HG03108 (cell line): ENCODE results near the gene KIF1C.

Experiments used
- ATAC-seq: cut with Tn5 transposase; IDR thresholded peaks from one replicate; pipeline ENCODE4 v1.9.1; 2021; ENCODE audit warnings: moderate library complexity; ENCODE audit not compliant: unreplicated experiment

The KIF1C gene

GRCh38 chr17:4997302-4998026 is at the start of gene KIF1C, which contains the start of gene INCA1:
Gene KIF1C, plus strand, starts transcription at chr17:4997950. Its CDS starts 2,297 bp downstream, at chr17:5000247.
Gene INCA1, minus strand, starts transcription at chr17:4997522. Its CDS starts 3,085 bp downstream, at chr17:4994437.
- ATAC-seq, result peak; percentile 88

GRCh38 chr17:4948166-4948930 is 49.4 kb upstream of the KIF1C start, which contains the start of gene PFN1:
Gene PFN1, minus strand, starts transcription at chr17:4948530. Its CDS starts 136 bp downstream, at chr17:4948394.
- ATAC-seq, result no peak

DNA sequence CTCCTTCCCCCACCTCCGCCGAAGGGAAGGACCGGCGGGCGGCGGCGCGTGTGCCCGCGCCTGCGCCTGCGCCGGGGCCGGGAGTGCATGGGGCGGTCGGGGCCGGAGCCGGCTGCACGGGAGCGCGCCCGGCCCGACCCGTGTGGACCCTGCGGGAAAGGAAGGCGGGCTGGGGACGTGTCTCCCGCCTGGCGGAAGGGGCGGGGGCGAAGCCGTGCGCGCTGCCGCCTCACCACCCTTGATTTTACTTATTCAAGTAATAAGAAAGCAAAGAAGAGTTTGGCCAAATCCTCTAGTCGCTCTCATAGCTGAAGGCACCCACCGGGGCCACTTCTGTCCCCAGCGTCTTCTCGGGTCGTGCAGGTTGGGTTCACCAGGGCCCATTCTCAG is 48.8 kb upstream of the KIF1C start:
- peak; percentile 29 for ATAC-seq

DNA sequence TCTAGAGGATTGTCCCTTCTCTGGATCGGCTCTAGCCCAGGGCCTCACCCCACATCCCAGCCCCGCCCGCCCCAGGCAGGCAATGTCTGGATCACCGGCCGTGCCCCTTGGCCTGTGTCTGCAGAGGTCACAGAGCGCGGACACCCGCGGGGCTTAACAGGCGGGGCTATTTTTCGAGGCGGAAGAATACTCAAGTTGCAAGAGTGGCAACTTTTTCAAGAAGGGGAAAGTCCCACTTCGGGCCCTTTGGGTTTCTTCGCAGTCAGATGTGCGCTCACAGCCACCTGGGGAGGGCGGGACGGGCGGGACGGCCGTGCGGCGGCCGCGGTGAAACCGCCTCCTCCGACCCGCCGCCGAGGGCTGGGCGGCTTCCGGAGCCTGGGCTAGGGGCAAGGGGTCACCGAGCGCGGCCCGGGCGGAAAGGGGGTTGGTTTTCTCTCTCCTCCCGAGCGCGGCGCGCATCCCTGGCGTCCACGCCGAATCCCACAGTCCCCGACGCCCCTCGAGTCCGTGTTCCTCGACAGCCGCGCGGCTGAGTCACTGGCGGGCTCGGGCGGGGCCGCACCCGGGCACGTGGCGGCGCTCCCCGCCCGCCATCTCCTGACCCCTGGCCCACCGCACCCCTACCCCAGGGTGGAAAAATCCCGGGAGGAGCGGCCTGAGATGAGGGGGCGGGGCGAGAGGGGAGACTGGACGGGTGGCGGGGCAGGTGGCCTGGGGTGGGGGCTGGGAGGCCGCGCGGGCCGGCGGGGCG is 48.3 kb upstream of the KIF1C start:
- ATAC-seq, result no peak

DNA sequence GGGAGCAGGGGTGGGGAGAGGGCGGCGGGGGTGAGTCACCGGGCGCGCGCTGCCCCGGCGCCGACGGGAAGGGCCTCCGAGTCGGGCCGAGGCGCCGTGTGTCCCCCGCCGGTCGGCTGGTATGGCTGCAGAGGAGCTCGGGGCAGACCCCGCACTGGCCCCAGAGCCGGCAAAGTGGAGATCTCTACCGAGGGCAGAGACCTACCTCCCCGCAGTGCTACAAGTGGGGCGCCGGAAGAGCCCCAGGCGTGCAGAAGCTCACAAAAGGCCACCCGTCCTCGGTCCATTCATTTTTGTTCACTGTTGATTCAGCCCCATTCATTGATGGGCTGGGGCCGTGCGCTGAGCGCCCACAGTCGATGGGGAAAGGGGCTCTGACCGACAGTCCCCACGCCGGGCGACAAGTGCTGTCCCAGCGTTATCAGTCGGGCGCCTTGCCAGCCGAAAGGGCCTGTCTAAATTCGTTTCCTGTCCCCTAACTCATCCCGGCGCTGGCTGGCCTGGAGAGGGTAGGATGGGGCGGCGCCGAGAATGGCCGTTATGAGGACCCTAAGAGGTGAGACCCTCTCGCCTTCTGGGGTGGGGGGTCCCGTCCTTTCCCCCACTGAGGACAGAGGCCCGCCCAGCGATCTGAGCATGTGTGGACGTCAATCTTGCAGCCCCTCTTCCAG is 47.5 kb upstream of the KIF1C start:
- no peak for ATAC-seq

DNA sequence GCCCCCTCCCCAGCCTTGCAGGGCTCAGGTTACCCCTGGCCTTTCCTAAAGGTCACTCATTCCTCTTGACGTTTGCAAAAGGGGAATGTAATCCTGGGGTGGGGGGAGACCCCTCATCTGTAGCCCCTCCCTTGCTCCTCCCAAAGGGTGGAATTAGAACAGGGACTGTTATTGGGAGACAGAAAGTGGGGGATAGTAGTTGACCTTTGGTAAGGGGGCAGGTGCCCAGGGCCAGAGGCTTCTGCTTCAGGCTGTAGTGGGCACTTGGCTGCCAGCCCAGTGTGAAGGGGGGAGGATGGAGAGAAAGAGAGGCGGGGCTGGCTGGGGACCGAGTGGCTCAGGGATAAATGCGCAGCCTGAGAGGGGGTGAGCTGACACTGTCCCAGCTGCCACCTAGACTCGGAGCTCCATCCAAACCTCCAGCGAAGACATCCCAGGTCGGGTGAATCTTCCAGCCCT is 47.0 kb upstream of the KIF1C start, which contains the start of gene ENO3:
ENO3 (plus strand) TSS at position 374 of the 459 bp plus-strand sequence. CDS start 711 bp downstream, outside the sequence.
- no peak for ATAC-seq

GRCh38 chr17:4951486-4951885 is 46.3 kb upstream of the KIF1C start:
- ATAC-seq, result no peak

GRCh38 chr17:4953451-4953961 is 44.2 kb upstream of the KIF1C start:
- no peak for ATAC-seq

DNA sequence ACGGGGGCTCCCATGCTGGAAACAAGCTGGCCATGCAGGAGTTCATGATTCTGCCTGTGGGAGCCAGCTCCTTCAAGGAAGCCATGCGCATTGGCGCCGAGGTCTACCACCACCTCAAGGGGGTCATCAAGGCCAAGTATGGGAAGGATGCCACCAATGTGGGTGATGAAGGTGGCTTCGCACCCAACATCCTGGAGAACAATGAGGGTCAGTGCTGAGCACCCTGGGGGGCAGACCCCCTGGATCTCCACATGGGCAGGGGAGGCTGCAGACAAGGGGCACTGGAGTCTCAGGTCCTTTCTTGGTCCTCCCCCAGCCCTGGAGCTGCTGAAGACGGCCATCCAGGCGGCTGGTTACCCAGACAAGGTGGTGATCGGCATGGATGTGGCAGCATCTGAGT is 42.7 kb upstream of the KIF1C start:
- no peak for ATAC-seq

DNA sequence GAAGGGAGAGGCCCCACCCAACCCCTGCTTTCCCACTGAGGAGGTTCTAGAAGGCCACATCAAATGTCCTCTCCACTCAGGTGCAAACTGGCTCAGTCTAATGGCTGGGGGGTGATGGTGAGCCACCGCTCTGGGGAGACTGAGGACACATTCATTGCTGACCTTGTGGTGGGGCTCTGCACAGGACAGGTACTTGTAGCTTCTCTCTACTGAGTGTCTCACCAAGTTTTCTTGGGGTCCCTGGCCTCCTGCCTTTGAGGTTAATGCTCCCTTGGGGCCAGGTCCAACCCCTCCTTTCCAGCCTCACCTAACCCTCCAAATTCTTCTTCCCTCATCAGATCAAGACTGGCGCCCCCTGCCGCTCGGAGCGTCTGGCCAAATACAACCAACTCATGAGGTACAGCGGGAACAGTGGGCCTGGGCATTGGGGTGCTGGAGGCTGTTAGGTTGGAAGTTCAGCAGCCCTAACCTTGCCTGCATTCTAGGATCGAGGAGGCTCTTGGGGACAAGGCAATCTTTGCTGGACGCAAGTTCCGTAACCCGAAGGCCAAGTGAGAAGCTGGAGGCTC is 41.2 kb upstream of the KIF1C start:
- ATAC-seq, result no peak

DNA sequence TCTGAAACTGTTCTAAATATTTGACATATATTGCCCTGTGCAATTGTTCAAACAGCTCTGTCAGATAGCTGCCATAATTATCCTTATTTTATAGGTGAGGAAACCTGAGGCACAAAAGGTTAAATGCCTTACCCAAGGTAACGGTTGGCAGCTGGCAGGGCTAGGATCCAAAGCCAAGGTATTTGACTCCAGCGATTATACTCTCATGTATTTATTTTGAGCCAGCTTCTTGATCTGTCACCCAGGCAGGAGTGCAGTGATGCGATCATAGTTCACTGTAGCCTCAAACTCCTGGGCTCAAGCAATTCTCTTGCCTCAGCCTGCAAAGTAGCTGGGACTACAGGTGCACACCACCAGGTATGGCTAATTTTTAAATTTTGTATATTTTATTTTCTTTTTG is 39.6 kb upstream of the KIF1C start:
- ATAC-seq, result no peak

DNA sequence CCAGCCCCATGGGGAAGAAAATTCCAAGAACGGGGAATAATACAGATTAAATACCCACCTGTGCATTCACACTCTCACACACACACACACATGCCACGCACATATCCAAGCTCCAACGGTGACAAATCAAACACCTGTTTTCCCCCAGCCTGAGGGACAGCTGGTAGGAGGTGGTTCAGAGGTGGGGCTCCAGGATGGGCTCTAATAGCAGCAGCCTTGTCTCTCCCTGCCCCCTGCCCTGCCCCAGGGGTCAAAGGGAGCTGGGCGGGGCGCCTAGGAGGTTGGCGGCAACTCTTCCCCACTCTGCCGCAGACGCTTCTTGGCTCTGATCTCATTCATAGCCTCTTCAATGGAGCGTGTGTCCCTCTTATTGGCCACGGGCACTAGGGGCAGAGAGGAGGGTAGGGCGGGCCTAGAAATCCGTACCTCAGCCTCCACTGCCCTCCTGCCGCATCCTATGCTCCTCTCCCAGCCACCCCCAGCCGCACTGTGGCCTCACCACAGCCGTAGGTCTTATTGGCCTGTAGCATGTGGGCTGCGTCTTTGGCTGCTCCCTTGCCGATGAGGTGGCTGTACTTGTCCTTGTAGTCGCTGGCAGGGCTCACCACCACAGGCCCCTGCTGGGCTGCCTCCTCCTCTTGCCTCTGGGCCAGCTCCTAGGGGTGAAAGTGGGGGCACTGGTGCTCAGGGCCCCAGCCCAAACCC is 38.3 kb upstream of the KIF1C start:
- ATAC-seq, result no peak

DNA sequence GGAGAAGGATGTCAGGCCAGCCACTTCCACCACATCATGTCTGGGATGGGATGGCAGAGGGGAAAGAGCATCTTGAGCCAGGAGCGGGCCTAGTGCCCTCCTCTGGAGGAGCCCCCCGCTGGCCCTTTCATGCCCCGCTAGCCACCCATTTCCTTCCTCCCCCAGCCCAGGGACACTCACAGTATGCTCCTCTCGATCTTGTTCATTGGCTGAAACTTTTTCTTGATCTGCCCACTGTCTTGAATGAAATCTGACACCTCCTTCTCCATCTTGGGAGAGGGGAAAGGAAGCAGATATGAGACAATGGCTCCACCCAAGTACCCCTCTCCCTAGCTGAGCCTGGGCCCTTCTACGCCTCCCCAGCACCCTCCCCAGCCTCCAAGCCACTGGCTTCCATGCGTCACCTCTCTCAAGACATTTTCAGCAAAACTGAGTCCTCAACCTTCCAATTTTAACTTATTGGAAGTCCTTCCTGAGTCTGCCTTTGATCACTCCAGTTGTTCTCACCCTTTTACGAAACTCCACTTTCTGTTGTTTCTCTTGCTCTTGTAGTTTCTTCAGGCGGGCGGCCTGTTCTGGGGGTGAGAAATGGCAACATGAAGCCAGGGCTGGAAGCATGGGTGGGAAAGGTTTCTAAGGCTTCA is 37.3 kb upstream of the KIF1C start:
- ATAC-seq, result no peak

DNA sequence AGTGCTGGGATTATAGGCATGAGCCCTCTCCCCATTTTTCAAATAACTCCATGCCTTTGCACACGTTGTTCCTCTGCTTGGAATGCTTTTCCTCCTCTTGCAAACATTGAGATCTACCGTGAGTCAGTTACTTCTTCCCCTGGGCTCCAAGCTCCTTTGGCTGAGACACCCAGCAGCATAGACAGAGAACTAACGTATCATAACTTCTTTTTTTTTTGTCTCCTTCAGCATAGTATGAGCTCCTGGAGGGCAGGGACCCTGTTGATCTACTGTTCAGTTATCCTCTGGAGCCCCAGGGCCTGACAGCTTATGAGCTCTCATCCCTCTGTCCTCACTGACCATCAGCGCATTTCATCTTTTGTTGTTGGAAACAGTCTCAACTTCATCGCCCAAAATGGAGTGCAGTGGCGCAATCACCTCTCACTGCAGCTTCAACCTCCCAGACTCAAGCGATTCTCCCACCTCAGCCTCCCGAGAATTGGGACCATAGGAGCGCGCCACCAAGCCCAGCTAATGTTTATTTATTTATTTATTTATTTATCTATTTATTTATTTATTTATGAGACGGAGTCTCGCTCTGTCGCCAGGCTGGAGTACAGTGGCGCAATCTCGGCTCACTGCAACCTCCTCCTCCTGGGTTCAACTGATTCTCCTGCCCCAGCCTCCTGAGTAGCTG is 32.3 kb upstream of the KIF1C start:
- no peak for ATAC-seq

DNA sequence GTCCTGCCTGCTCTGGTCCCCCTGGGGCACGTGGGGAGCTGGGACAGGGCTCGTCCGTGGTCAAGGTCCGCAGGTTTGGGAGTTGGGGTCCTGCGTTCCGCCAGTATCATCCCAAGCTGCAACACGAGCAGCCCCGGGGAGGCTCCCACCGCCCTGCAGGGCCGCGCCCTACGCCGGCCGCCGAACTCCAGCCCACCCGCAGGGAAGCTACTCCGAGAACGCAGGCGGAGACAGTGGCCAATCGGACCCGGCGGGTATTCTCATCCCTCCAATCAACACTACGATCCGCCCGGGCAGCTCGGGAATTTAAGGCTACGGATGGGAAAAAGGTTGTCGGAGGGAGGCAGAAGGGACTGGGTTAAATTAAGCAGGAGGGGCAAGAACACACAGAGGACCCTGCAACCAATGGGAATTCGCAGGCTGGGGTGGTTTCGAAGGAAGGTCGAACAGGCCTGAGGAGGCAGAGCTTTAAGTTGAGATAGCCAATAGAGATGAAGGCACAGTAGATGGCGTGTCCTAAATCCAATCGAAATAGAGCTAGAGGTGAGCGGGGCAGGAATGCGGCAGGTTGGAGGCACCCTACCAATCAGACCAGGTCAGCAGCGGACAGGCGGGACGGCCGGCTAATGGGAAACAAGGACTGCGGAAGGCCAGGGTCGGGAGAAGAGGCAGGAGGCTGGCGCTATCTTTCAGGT is 30.8 kb upstream of the KIF1C start:
- ATAC-seq, result peak; percentile 81

DNA sequence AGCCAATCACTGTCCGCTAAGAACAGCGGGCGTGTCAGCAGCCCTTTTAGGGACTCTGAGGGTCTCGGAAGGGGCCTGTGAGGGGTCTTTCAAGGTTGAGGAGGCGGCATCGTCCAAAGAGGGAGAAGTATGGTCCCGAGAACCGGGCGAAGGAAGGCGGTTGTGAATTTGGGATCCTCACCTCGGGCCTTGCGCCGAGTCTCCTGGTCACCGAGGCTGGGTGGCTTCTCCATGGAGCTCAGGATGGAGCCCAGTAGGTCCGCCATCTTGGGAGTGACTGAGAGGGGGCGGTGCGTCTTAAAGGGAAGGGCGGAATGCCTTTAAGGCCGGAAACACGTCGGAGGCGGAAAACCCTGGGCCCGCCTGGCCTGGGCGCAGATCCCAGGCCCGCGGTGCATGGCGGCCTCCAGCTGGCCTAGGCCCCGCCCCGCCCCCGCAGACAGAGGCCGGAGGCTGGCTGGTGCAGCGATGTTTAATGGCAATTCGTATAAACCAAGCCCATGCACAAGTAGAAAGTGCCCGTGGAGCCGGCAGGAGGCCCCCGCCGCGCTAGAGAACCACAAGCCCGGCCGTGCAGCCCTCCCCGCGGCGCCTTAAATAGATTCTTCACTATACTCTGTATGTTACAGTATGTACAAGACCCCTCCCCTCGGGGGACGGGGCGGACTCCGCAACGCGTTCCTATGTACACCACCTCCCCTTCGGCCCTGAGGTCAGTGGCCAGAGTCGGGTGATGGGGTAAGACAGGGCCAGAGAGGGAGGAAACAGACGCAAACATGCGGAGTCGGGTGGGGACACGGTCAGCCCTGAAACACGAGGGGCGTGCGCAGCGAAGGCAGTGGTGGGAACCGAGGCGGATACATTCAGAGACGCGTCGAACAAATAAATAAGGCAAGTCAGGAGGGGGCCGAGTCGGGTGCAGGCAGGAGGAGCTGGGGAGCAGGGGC is 29.9 kb upstream of the KIF1C start, which contains the start of gene SPAG7:
SPAG7 (minus strand) TSS at position 279 of the 947 bp plus-strand sequence; CDS start at position 266, 13 bp downstream.
- peak; percentile 45 for ATAC-seq
